Astrocyte (in vitro differentiated cells and primary cell): Measurements from ENCODE around the gene PRDM4. TPM values are rescaled to one million over a fixed set of nuclear protein-coding genes. Genes with fewer than 3 reads are reported as not detected.

Source experiments
- DNase-seq: peaks from one replicate; pipeline ENCODE4 v3.0.0-alpha.2; 2010; ENCODE audit warnings: low read depth
- FAIRE-seq: peaks from 2 replicates; lab custom pipeline; 2011; peaks lifted over from hg19 to GRCh38; lab: Jason Lieb, UNC
- H2AFZ ChIP-seq: 2 replicates; pipeline ENCODE4 v1.6.0; 2012; ENCODE audit warnings: low read depth, low read length, inconsistent platforms
- H3K27ac ChIP-seq: 2 replicates; pipeline ENCODE4 v1.5.1; 2011; ENCODE audit warnings: low read depth, low read length, inconsistent platforms
- H3K27me3 ChIP-seq: 2 replicates; pipeline ENCODE4 v1.6.0; 2011; ENCODE audit warnings: low read length, inconsistent platforms; ENCODE audit not compliant: insufficient read depth
- H3K36me3 ChIP-seq: 2 replicates; pipeline ENCODE4 v1.5.1; 2011; ENCODE audit warnings: low read length, inconsistent platforms; ENCODE audit not compliant: insufficient read depth
- H3K4me1 ChIP-seq: 2 replicates; pipeline ENCODE4 v1.5.1; 2011; ENCODE audit warnings: low read length, inconsistent platforms; ENCODE audit not compliant: insufficient read depth
- H3K4me2 ChIP-seq: 2 replicates; pipeline ENCODE4 v1.6.0; 2012; ENCODE audit warnings: low read length, inconsistent platforms
- H3K4me3 ChIP-seq: 2 replicates; pipeline ENCODE4 v1.5.1; 2011; ENCODE audit warnings: low read depth, mild to moderate bottlenecking, low read length, inconsistent platforms; ENCODE audit not compliant: insufficient read depth
- H3K79me2 ChIP-seq: 2 replicates; pipeline ENCODE4 v1.6.0; 2012; ENCODE audit warnings: mild to moderate bottlenecking, low read length, inconsistent platforms; ENCODE audit not compliant: insufficient read depth
- H3K9ac ChIP-seq: 2 replicates; pipeline ENCODE4 v1.6.0; 2012; ENCODE audit warnings: mild to moderate bottlenecking, low read length, inconsistent platforms
- H3K9me3 ChIP-seq: 2 replicates; pipeline ENCODE4 v1.5.1; 2012; ENCODE audit warnings: low read depth, mild to moderate bottlenecking, low read length, inconsistent platforms; ENCODE audit not compliant: insufficient read depth
- H4K20me1 ChIP-seq: 2 replicates; pipeline ENCODE4 v1.6.0; 2012; ENCODE audit warnings: low read length, inconsistent platforms; ENCODE audit not compliant: insufficient read depth
- H3K27ac Mint-ChIP-seq: one replicate; pipeline ENCODE4 v1.8.0; 2021; ENCODE audit warnings: mild to moderate bottlenecking, mixed read lengths; ENCODE audit not compliant: unreplicated experiment
- H3K27me3 Mint-ChIP-seq: one replicate; pipeline ENCODE4 v1.8.0; 2021; ENCODE audit warnings: low read depth, mixed read lengths; ENCODE audit not compliant: unreplicated experiment
- H3K36me3 Mint-ChIP-seq: one replicate; pipeline ENCODE4 v1.8.0; 2021; ENCODE audit warnings: low read depth, mixed read lengths; ENCODE audit not compliant: unreplicated experiment
- H3K4me1 Mint-ChIP-seq: one replicate; pipeline ENCODE4 v1.8.0; 2021; ENCODE audit warnings: low read depth, mixed read lengths; ENCODE audit not compliant: unreplicated experiment
- H3K4me3 Mint-ChIP-seq: one replicate; pipeline ENCODE4 v1.8.0; 2021; ENCODE audit warnings: mild to moderate bottlenecking, moderate library complexity, mixed read lengths; ENCODE audit not compliant: unreplicated experiment
- H3K9me3 Mint-ChIP-seq: one replicate; pipeline ENCODE4 v1.8.0; 2021; ENCODE audit warnings: mild to moderate bottlenecking, mixed read lengths; ENCODE audit not compliant: unreplicated experiment
- EZH2 ChIP-seq: IDR thresholded peaks from 2 replicates; pipeline ENCODE4 v1.6.1; 2012; ENCODE audit warnings: mild to moderate bottlenecking, low read length, inconsistent platforms; ENCODE audit not compliant: insufficient read depth
- total RNA-seq: library from RNA; stranded (reverse); gene quantifications from 2 replicates; pipeline ENCODE4 v1.2.1, GENCODE V29; 2021
- TF ChIP-seq, protein P1 (sequence below): IDR thresholded peaks from 2 replicates; pipeline ENCODE4 v1.5.1; 2011; ENCODE audit warnings: low read depth, mild to moderate bottlenecking, inconsistent platforms, low read length, moderate library complexity; ENCODE audit not compliant: insufficient read depth

PRDM4 gene
- total RNA-seq, 1 donor from 2014 or later, result 30.5 TPM

DNA sequence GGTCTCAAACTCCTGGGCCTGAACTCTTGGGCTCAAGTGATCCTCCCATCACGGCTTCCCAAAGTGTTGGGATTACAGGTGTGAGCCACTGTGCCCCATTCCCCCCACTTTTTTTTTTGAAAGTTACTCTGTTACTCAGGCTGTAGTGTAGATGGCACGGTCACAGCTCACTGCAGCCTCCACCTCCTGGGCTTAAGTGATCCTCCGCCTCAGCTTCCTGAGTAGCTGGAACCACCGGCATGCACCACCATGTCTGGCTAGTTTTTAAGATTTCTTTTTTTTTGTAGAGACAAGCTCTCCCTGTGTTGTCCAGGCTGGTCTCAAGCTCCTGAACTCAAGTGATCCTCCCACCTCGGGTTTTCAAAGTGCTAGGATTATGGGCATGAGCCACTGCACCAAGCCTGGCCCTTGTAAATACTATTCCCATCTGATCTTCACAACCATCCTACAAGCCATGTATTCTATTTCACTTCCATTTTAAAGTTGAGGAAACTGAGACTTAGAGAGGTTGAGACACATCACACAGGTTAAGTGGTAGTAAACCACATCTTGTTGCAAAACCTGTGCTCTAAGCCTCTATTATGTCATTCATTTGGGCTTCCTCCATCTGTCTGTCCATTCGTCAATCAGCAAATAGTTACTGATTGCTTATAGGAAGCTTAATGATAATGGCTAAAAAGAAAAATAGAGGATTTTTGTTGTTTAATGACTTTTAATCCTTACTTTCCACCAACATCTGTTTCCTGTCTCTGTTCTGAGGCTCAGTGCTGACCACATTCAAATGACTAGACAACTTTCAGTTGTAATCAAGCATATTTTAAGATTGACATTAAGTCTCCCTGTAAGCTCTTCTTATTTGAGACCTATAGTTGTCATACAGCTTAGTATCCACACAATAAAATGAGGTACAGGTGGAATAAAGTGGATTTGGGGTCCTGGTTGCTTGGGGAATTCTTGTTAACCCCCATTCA is 22.8 kb upstream of the PRDM4 start:
- H3K27me3 Mint-ChIP-seq, result peaks cover 36% of the 10 kb centered on the region
- no peaks in the 10 kb centered on the region for H3K4me1 ChIP-seq
- no peaks in the 10 kb centered on the region for H3K9me3 ChIP-seq
- H3K4me3 Mint-ChIP-seq, result no peak overlapping the region
- peaks cover 2% of the 10 kb centered on the region for H3K27me3 ChIP-seq
- H3K27ac Mint-ChIP-seq, result no peak overlapping the region
- no peak for DNase-seq
- H4K20me1 ChIP-seq, result no peaks in the 10 kb centered on the region
- no peaks in the 10 kb centered on the region for H3K4me1 Mint-ChIP-seq
- H3K4me3 ChIP-seq, result no peak overlapping the region
- H3K9me3 Mint-ChIP-seq, result no peaks in the 10 kb centered on the region
- H3K9ac ChIP-seq, result no peak overlapping the region
- TF ChIP-seq EZH2, result no peak
- TF ChIP-seq, protein P1, sequence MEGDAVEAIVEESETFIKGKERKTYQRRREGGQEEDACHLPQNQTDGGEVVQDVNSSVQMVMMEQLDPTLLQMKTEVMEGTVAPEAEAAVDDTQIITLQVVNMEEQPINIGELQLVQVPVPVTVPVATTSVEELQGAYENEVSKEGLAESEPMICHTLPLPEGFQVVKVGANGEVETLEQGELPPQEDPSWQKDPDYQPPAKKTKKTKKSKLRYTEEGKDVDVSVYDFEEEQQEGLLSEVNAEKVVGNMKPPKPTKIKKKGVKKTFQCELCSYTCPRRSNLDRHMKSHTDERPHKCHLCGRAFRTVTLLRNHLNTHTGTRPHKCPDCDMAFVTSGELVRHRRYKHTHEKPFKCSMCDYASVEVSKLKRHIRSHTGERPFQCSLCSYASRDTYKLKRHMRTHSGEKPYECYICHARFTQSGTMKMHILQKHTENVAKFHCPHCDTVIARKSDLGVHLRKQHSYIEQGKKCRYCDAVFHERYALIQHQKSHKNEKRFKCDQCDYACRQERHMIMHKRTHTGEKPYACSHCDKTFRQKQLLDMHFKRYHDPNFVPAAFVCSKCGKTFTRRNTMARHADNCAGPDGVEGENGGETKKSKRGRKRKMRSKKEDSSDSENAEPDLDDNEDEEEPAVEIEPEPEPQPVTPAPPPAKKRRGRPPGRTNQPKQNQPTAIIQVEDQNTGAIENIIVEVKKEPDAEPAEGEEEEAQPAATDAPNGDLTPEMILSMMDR, result no peak
- no peaks in the 10 kb centered on the region for H3K36me3 ChIP-seq
- H3K27ac ChIP-seq, result no peak overlapping the region
- no peak overlapping the region for H2AFZ ChIP-seq
- no peaks in the 10 kb centered on the region for H3K79me2 ChIP-seq
- no peak for FAIRE-seq
- no peaks in the 10 kb centered on the region for H3K36me3 Mint-ChIP-seq
- H3K4me2 ChIP-seq, result no peak overlapping the region

DNA sequence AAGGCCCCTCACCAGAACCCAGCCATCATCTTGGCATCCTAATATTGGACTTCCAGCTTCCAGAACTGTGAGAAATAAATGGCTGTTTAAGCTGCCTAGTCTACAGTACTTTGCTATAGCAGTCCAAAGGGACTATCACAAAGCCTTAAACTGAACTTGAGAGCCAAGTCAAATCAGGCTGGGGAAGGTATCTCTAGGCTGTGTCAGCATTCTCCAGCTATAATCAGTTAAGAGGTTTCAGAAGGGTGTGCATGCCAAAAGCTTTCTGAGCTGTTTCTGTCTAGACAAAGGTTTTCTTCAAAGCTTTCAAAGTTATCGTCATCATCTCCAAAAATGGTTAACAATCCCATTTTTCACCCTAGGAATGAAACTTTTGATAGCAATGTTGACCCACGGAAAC is 21.1 kb upstream of the PRDM4 start:
- no peaks in the 10 kb centered on the region for H3K36me3 Mint-ChIP-seq
- Histone ChIP-seq H3K27ac (no peak overlapping the region), H4K20me1 (no peaks in the 10 kb centered on the region), H3K9me3 (no peaks in the 10 kb centered on the region), H3K36me3 (no peaks in the 10 kb centered on the region), H3K4me3 (no peak overlapping the region), H3K79me2 (no peaks in the 10 kb centered on the region), H2AFZ (no peak overlapping the region), H3K27me3 (peaks cover 3% of the 10 kb centered on the region), H3K4me1 (no peaks in the 10 kb centered on the region), H3K9ac (no peak overlapping the region), H3K4me2 (no peak overlapping the region)
- H3K4me1 Mint-ChIP-seq, result no peaks in the 10 kb centered on the region
- no peak overlapping the region for H3K27ac Mint-ChIP-seq
- TF ChIP-seq EZH2, result no peak
- TF ChIP-seq, protein P1, result no peak
- DNase-seq, result no peak
- peaks cover 40% of the 10 kb centered on the region for H3K27me3 Mint-ChIP-seq
- no peak for FAIRE-seq
- no peak overlapping the region for H3K4me3 Mint-ChIP-seq
- no peaks in the 10 kb centered on the region for H3K9me3 Mint-ChIP-seq

DNA sequence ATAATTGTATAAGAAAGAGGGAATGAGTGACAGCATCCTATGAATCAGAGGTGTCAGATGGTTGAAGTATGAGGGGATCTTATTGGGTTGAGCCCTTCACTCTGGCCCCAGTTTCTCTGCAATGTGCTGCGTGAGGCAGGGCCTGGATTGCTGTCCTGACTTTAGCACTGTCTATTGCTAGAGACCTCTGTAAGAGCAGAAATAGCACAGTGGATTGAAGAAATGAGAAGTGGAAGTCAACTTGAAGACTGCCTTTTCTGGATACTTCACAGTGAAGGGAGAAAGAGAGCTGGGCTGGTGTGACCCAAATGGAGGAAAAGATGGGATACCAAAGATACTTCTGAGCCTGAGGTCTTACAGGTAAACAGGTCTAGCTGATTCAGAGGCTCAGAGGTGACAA is 19.4 kb upstream of the PRDM4 start:
- Histone ChIP-seq H3K4me1 (no peaks in the 10 kb centered on the region), H3K9ac (no peak overlapping the region), H3K4me2 (no peak overlapping the region), H4K20me1 (no peaks in the 10 kb centered on the region), H3K9me3 (no peaks in the 10 kb centered on the region), H3K27ac (no peak overlapping the region), H3K4me3 (no peak overlapping the region), H3K27me3 (peaks cover 20% of the 10 kb centered on the region), H2AFZ (no peak overlapping the region), H3K79me2 (no peaks in the 10 kb centered on the region), H3K36me3 (no peaks in the 10 kb centered on the region)
- no peak overlapping the region for H3K27ac Mint-ChIP-seq
- H3K4me3 Mint-ChIP-seq, result no peak overlapping the region
- no peak for FAIRE-seq
- TF ChIP-seq, protein P1, result no peak
- no peak for TF ChIP-seq EZH2
- H3K9me3 Mint-ChIP-seq, result no peaks in the 10 kb centered on the region
- no peak for DNase-seq
- H3K4me1 Mint-ChIP-seq, result no peaks in the 10 kb centered on the region
- peaks cover 52% of the 10 kb centered on the region for H3K27me3 Mint-ChIP-seq
- no peaks in the 10 kb centered on the region for H3K36me3 Mint-ChIP-seq
